ENCODE results near the gene CA4. TPM values are rescaled to one million over a fixed set of nuclear protein-coding genes. Genes with fewer than 3 reads are reported as not detected.
"Not testable (repeated sequence)": the region's sequence is repeated elsewhere in the genome, so short reads cannot be mapped to it uniquely, and the experiment has no call there.

The CA4 gene
- total and polyA plus RNA-seq, 4 donors, result 50.0 to 57.6 (median 57.3) TPM

DNA sequence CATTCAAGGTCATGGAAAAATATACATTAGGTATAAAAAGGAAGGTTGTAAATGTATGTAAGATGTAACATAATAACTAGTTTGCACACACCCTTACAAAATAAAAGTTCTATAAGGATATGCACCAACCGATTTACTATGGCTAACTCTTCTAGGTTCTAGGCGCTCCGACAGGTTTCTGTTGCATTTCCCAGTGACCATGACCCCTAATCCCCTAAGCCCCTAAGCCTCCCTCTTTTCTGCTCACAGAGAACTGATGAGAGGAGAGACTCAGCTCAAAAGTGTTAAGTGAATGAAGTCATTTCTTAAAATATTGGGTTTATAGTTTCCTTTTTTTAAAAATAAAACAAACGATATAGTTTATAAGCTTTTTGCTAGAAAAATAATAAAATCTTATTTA lies 41.1 kb upstream of the CA4 start:
- DNase-seq (no peak), ATAC-seq (ENCODE audit: insufficient read depth, low FRiP score) (no peak)
- no peaks in the 10 kb centered on the region for H3K4me1 ChIP-seq (ENCODE audit: control insufficient read depth in 5 of 5, insufficient read depth in 5 of 5, low read length in 5 of 5)
- no peaks in the 10 kb centered on the region for H3K36me3 ChIP-seq (ENCODE audit: control insufficient read depth in 4 of 4, insufficient read depth in 4 of 4, low read length in 4 of 4)
- H3K4me3 ChIP-seq, result no peak overlapping the region
- H3K27me3 ChIP-seq (ENCODE audit: control insufficient read depth in 3 of 3, insufficient read depth in 3 of 3, low read length in 2 of 3), result no peaks in the 10 kb centered on the region
- WGBS, 2 donors, result 90 to 93% methylated on average over 4 of the region's 4 CpGs
- no peaks in the 10 kb centered on the region for H3K9me3 ChIP-seq (ENCODE audit: control insufficient read depth in 4 of 4, insufficient read depth in 3 of 4, low read length in 3 of 4)
- TF ChIP-seq, protein P1, sequence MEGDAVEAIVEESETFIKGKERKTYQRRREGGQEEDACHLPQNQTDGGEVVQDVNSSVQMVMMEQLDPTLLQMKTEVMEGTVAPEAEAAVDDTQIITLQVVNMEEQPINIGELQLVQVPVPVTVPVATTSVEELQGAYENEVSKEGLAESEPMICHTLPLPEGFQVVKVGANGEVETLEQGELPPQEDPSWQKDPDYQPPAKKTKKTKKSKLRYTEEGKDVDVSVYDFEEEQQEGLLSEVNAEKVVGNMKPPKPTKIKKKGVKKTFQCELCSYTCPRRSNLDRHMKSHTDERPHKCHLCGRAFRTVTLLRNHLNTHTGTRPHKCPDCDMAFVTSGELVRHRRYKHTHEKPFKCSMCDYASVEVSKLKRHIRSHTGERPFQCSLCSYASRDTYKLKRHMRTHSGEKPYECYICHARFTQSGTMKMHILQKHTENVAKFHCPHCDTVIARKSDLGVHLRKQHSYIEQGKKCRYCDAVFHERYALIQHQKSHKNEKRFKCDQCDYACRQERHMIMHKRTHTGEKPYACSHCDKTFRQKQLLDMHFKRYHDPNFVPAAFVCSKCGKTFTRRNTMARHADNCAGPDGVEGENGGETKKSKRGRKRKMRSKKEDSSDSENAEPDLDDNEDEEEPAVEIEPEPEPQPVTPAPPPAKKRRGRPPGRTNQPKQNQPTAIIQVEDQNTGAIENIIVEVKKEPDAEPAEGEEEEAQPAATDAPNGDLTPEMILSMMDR (IDR thresholded peaks at IDR 0.05; ENCODE audit: control extremely low read depth, extremely low read depth), result no peak
- H3K9ac ChIP-seq (ENCODE audit: insufficient read depth in 1 of 2, low read length in 2 of 2), result no peak overlapping the region
- no peak overlapping the region for H3K27ac ChIP-seq (ENCODE audit: low read depth in 1 of 2, low read length in 1 of 2)

DNA sequence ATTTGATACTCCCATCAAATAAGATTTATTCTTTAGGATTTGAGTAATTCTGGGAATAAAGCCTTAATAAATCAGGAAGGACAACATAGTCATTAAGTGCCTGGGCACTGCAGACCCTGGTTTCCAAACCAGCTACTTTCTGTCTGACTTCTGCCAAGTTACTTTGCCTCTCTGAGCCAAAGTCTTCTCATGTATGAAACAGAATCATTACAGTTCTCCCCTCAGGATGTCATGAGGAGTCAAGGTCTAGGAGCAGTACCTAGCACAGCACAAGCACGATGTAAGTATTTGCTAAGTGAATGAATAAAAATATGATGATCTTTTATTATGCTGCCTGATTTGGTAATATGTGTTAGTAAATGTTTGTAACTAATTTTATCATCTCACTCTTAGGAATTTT lies 40.6 kb upstream of the CA4 start:
- 90 to 91% methylated on average over 1 of the region's 1 CpG for WGBS, 2 donors

GRCh38 chr17:60110586-60110985 lies 39.2 kb upstream of the CA4 start:
- no peak overlapping the region for H3K4me3 ChIP-seq
- 65 to 82% methylated on average over 2 to 3 of the region's 3 CpGs for WGBS, 2 donors
- H3K27me3 ChIP-seq (ENCODE audit: control insufficient read depth in 3 of 3, insufficient read depth in 3 of 3, low read length in 2 of 3), result no peaks in the 10 kb centered on the region
- no peak overlapping the region for H3K27ac ChIP-seq (ENCODE audit: low read depth in 1 of 2, low read length in 1 of 2)
- ATAC-seq (ENCODE audit: insufficient read depth, low FRiP score) (no peak), DNase-seq (no peak)
- TF ChIP-seq, protein P1 (IDR thresholded peaks at IDR 0.05; ENCODE audit: control extremely low read depth, extremely low read depth), result no peak
- no peaks in the 10 kb centered on the region for H3K4me1 ChIP-seq (ENCODE audit: control insufficient read depth in 5 of 5, insufficient read depth in 5 of 5, low read length in 5 of 5)
- H3K9ac ChIP-seq (ENCODE audit: insufficient read depth in 1 of 2, low read length in 2 of 2), result no peak overlapping the region
- no peaks in the 10 kb centered on the region for H3K36me3 ChIP-seq (ENCODE audit: control insufficient read depth in 4 of 4, insufficient read depth in 4 of 4, low read length in 4 of 4)
- H3K9me3 ChIP-seq (ENCODE audit: control insufficient read depth in 4 of 4, insufficient read depth in 3 of 4, low read length in 3 of 4), result no peaks in the 10 kb centered on the region

More for the DNA sequence above, 40.6 kb upstream of the CA4 start:
- no peaks in the 10 kb centered on the region for H3K9me3 ChIP-seq (ENCODE audit: control insufficient read depth in 4 of 4, insufficient read depth in 3 of 4, low read length in 3 of 4)
- no peak overlapping the region for H3K9ac ChIP-seq (ENCODE audit: insufficient read depth in 1 of 2, low read length in 2 of 2)
- H3K27ac ChIP-seq (ENCODE audit: low read depth in 1 of 2, low read length in 1 of 2), result no peak overlapping the region
- no peaks in the 10 kb centered on the region for H3K36me3 ChIP-seq (ENCODE audit: control insufficient read depth in 4 of 4, insufficient read depth in 4 of 4, low read length in 4 of 4)
- no peak overlapping the region for H3K4me3 ChIP-seq
- no peak for ATAC-seq (ENCODE audit: insufficient read depth, low FRiP score)
- no peaks in the 10 kb centered on the region for H3K27me3 ChIP-seq (ENCODE audit: control insufficient read depth in 3 of 3, insufficient read depth in 3 of 3, low read length in 2 of 3)
- DNase-seq, result no peak
- TF ChIP-seq, protein P1 (IDR thresholded peaks at IDR 0.05; ENCODE audit: control extremely low read depth, extremely low read depth), result no peak
- no peaks in the 10 kb centered on the region for H3K4me1 ChIP-seq (ENCODE audit: control insufficient read depth in 5 of 5, insufficient read depth in 5 of 5, low read length in 5 of 5)

DNA sequence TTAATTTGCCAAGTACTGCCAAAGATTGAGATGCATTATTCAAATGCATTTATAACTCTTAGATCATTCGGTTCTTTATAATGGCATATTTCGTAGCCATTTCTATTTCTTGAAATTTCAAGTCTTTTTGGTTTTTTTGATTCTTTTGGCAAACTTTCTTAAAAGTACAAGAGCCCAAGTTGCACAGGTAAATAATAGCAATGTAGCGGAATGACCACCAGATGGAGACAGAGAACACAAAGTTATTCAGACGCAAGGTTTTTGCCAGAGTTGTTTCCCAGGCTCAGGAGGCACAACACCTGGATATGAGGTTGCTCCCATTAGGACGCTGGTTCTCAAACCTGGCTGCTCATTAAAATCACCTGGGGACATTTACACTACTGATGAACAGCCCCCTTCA lies 38.1 kb upstream of the CA4 start:
- H3K27me3 ChIP-seq (ENCODE audit: control insufficient read depth in 3 of 3, insufficient read depth in 3 of 3, low read length in 2 of 3); H3K36me3 ChIP-seq (ENCODE audit: control insufficient read depth in 4 of 4, insufficient read depth in 4 of 4, low read length in 4 of 4); H3K4me3 ChIP-seq; ATAC-seq (ENCODE audit: insufficient read depth, low FRiP score); H3K9ac ChIP-seq (ENCODE audit: insufficient read depth in 1 of 2, low read length in 2 of 2); H3K27ac ChIP-seq (ENCODE audit: low read depth in 1 of 2, low read length in 1 of 2); H3K9me3 ChIP-seq (ENCODE audit: control insufficient read depth in 4 of 4, insufficient read depth in 3 of 4, low read length in 3 of 4); H3K4me1 ChIP-seq (ENCODE audit: control insufficient read depth in 5 of 5, insufficient read depth in 5 of 5, low read length in 5 of 5); DNase-seq: not testable (repeated sequence)
- 0% methylated on average over 2 of the region's 5 CpGs for WGBS, 2 donors

- H3K4me1 ChIP-seq (ENCODE audit: control insufficient read depth in 5 of 5, insufficient read depth in 5 of 5, low read length in 5 of 5); H3K27ac ChIP-seq (ENCODE audit: low read depth in 1 of 2, low read length in 1 of 2); H3K9me3 ChIP-seq (ENCODE audit: control insufficient read depth in 4 of 4, insufficient read depth in 3 of 4, low read length in 3 of 4); H3K9ac ChIP-seq (ENCODE audit: insufficient read depth in 1 of 2, low read length in 2 of 2); DNase-seq; H3K36me3 ChIP-seq (ENCODE audit: control insufficient read depth in 4 of 4, insufficient read depth in 4 of 4, low read length in 4 of 4); ATAC-seq (ENCODE audit: insufficient read depth, low FRiP score); H3K4me3 ChIP-seq; H3K27me3 ChIP-seq (ENCODE audit: control insufficient read depth in 3 of 3, insufficient read depth in 3 of 3, low read length in 2 of 3): not testable (repeated sequence)
- no CpG with 5 or more reads among the region's 5 CpGs for WGBS, 2 donors
Observed at GRCh38 chr17:60115364-60115763, 34.4 kb upstream of the CA4 start.

DNA sequence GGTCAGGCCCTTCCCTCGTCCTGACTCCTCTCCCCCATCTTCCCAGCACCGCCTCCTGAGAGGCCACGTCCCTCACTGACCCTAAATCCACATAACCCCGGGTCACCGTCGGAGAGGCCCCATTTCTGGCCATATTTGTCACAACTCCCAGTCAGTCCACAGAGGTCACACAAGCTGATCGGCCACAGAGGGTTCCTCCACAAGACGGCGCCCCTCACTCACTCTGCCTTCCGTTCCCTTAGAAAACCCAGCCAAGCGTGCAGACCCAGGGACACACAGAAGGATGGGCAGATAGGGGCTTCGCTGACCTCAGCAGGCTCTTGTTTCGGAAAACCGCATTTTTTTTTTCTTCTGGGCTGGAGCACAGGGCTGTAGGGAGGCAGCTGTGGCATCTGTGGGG lies 33.6 kb upstream of the CA4 start:
- WGBS, 2 donors, result no CpG with 5 or more reads among the region's 14 CpGs
- DNase-seq; H3K27me3 ChIP-seq (ENCODE audit: control insufficient read depth in 3 of 3, insufficient read depth in 3 of 3, low read length in 2 of 3); H3K9ac ChIP-seq (ENCODE audit: insufficient read depth in 1 of 2, low read length in 2 of 2); H3K4me3 ChIP-seq; ATAC-seq (ENCODE audit: insufficient read depth, low FRiP score); H3K36me3 ChIP-seq (ENCODE audit: control insufficient read depth in 4 of 4, insufficient read depth in 4 of 4, low read length in 4 of 4); H3K9me3 ChIP-seq (ENCODE audit: control insufficient read depth in 4 of 4, insufficient read depth in 3 of 4, low read length in 3 of 4); H3K27ac ChIP-seq (ENCODE audit: low read depth in 1 of 2, low read length in 1 of 2); H3K4me1 ChIP-seq (ENCODE audit: control insufficient read depth in 5 of 5, insufficient read depth in 5 of 5, low read length in 5 of 5): not testable (repeated sequence)
